Chondrocyte (in vitro differentiated cells): ENCODE results near the gene NAA16. TPM values are rescaled to one million over a fixed set of nuclear protein-coding genes. Genes with fewer than 3 reads are reported as not detected.
"Not testable (repeated sequence)": the region's sequence is repeated elsewhere in the genome, so short reads cannot be mapped to it uniquely, and the experiment has no call there.

Experiments
- DNase-seq: peaks from one replicate; pipeline ENCODE4 v3.0.0; 2021; ENCODE audit warnings: mixed read lengths, low spot score
- H3K27ac Mint-ChIP-seq: one replicate; pipeline ENCODE4 v1.8.0; 2021; ENCODE audit warnings: mild to moderate bottlenecking, moderate library complexity, mixed read lengths; ENCODE audit not compliant: unreplicated experiment
- H3K27me3 Mint-ChIP-seq: 2 replicates; pipeline ENCODE4 v1.8.0; 2021; ENCODE audit warnings: low read depth, mixed read lengths
- H3K36me3 Mint-ChIP-seq: 2 replicates; pipeline ENCODE4 v1.8.0; 2021; ENCODE audit warnings: low read depth, mixed read lengths
- H3K4me1 Mint-ChIP-seq: 2 replicates; pipeline ENCODE4 v1.8.0; 2021; ENCODE audit warnings: low read depth, mild to moderate bottlenecking, mixed read lengths
- H3K4me3 Mint-ChIP-seq: one replicate; pipeline ENCODE4 v1.8.0; 2021; ENCODE audit warnings: mild to moderate bottlenecking, moderate library complexity, mixed read lengths; ENCODE audit not compliant: unreplicated experiment
- H3K9me3 Mint-ChIP-seq: 2 replicates; pipeline ENCODE4 v1.8.0; 2021; ENCODE audit warnings: low read depth, mixed read lengths
- total RNA-seq: library from RNA; stranded (reverse); gene quantifications from 3 replicates; pipeline ENCODE4 v1.2.1, GENCODE V29; 2021
- TF ChIP-seq, protein P1 (sequence below): fragments of 200-600 bp; sonication (generic); IDR thresholded peaks from 2 replicates; pipeline ENCODE4 v1.5.0; 2021; ENCODE audit warnings: antibody characterized with exemption, mild to moderate bottlenecking, moderate library complexity

The NAA16 gene
- total RNA-seq, 1 donor from 2014 or later: 9.4 TPM

DNA sequence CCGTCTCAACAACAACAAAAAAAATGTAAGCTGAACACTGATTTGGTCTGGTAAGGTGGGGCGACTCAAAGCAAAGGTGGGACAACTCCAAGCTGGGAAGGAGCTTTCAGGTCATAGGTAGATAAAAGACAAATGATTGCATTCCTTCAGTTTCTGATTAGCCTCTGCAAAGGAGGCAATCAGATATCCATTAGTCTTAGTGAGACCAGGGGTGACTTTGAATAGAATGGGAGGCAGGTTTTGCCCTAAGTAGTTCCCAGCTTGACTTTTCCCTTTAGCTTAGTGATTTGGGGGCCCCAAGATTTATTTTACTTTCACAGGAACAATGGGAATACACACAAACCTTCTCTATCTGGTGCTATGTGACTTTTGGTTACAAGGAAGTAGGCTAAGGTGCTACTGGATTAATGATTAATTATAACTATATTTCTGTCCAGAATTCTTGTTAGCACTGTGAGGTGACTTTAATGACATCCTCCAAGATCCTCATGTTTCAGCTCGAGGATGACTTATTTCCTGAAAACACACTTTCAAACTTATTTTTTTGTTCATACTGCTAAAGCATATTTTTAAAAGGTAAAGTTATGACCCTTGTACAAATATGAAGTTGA, 37.1 kb upstream of the NAA16 start:
- TF ChIP-seq, protein P1, sequence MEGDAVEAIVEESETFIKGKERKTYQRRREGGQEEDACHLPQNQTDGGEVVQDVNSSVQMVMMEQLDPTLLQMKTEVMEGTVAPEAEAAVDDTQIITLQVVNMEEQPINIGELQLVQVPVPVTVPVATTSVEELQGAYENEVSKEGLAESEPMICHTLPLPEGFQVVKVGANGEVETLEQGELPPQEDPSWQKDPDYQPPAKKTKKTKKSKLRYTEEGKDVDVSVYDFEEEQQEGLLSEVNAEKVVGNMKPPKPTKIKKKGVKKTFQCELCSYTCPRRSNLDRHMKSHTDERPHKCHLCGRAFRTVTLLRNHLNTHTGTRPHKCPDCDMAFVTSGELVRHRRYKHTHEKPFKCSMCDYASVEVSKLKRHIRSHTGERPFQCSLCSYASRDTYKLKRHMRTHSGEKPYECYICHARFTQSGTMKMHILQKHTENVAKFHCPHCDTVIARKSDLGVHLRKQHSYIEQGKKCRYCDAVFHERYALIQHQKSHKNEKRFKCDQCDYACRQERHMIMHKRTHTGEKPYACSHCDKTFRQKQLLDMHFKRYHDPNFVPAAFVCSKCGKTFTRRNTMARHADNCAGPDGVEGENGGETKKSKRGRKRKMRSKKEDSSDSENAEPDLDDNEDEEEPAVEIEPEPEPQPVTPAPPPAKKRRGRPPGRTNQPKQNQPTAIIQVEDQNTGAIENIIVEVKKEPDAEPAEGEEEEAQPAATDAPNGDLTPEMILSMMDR: no peak
- Mint-ChIP-seq H3K9me3 (no peaks in the 10 kb centered on the region), H3K36me3 (peaks cover 3% of the 10 kb centered on the region), H3K4me1 (no peaks in the 10 kb centered on the region), H3K4me3 (no peak overlapping the region), H3K27ac (no peak overlapping the region), H3K27me3 (no peaks in the 10 kb centered on the region)
- DNase-seq: no peak

DNA sequence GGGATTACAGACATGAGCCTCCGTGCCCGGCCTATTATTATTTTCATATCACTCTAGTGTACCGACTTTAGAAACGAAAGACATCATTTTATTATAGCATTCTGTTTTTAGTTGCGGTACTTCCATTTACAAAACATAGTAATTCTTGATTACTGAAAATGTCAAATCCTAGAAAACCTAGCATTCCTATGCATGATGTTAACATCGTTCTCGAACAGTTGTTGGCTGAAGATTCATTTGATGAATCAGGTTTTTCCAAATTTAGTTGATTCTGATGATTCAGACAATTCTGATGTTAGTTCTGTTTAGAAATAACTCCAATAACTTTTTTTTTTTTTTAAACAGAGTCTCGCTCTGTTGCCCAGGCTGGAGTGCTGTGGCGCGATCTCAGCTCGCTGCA, 36.2 kb upstream of the NAA16 start:
- DNase-seq: no peak
- H3K4me1 Mint-ChIP-seq: no peaks in the 10 kb centered on the region
- peaks cover 3% of the 10 kb centered on the region for H3K36me3 Mint-ChIP-seq
- TF ChIP-seq, protein P1: no peak
- no peak overlapping the region for H3K4me3 Mint-ChIP-seq
- peaks cover 2% of the 10 kb centered on the region for H3K27me3 Mint-ChIP-seq
- no peaks in the 10 kb centered on the region for H3K9me3 Mint-ChIP-seq
- H3K27ac Mint-ChIP-seq: no peak overlapping the region

DNA sequence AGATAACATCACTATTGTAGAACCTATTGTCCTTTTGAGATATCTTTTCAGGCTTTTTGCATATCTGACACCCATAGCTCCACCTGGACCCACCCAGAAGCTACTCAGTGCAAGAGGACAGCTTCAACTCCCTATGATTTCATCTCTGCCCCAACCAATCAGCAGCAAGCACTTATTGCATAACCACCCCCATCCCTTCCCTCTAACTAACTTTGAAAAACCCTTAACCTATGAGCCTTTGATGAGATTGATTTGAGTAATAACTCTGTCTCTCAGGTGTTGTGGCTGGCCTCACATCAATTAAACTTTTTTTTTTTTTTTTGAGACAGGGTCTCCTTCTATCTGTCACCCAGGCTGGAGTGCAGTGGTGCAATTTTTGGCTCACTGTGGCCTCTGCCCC, 34.2 kb upstream of the NAA16 start:
- H3K9me3 Mint-ChIP-seq: no peaks in the 10 kb centered on the region
- peaks cover 2% of the 10 kb centered on the region for H3K27me3 Mint-ChIP-seq
- H3K27ac Mint-ChIP-seq: no peak overlapping the region
- no peaks in the 10 kb centered on the region for H3K4me1 Mint-ChIP-seq
- H3K4me3 Mint-ChIP-seq: no peak overlapping the region
- H3K36me3 Mint-ChIP-seq: peaks cover 3% of the 10 kb centered on the region
- TF ChIP-seq, protein P1: no peak
- DNase-seq: no peak

DNA sequence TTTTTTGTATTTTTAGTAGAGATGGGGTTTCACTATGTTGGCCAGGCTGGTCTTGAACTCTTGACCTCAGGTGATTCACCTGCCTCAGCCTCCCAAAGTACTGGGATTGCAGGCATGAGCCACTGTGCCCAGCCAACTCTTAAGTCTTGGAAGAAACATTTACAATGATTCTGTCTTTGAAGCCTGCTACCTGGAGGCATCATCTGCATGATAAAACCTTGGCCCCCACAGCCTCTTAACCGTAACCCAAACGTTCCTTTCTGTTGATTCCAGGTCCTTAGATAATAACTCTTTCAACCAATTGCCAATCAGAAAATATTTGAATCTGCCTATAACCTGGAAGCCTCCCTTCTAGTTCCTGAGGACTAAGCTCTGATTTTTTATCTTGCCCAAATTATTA, 31.9 kb upstream of the NAA16 start:
- not testable (repeated sequence) for DNase-seq, H3K4me3 Mint-ChIP-seq, H3K9me3 Mint-ChIP-seq, H3K27me3 Mint-ChIP-seq, H3K27ac Mint-ChIP-seq, H3K36me3 Mint-ChIP-seq, H3K4me1 Mint-ChIP-seq

DNA sequence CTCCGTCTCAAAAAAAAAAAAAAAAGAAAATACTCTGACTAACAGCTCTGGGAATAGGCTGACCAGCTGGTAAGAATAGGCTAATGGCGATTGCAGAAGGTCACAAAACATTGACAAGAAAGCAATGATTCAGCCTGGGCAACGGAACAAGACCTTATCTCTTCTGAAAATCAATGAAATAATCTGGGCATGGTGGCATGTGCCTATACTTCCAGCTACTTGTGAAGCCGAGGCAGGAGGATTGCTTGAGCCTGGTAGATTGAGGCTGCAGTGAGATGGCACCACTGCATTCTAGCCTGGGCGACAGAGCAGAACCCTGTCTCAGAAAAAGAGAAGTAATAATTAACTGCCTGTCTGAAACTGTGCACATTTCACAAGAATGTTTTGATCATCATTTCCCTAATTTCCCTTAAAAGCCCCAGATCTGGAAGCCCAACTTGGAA, 28.9 kb upstream of the NAA16 start:
- no peak overlapping the region for H3K27ac Mint-ChIP-seq
- no peak overlapping the region for H3K4me3 Mint-ChIP-seq
- TF ChIP-seq, protein P1: no peak
- H3K36me3 Mint-ChIP-seq: no peaks in the 10 kb centered on the region
- peaks cover 2% of the 10 kb centered on the region for H3K27me3 Mint-ChIP-seq
- DNase-seq: no peak
- H3K9me3 Mint-ChIP-seq: no peaks in the 10 kb centered on the region
- H3K4me1 Mint-ChIP-seq: no peaks in the 10 kb centered on the region
